IgD-negative memory B cell (primary cell): ENCODE results near the gene RHOG. TPM values are rescaled to one million over a fixed set of nuclear protein-coding genes. Genes with fewer than 3 reads are reported as not detected.

Source experiments
- H3K27ac Mint-ChIP-seq, 3 donors: one replicate each; pipeline ENCODE4 v1.8.0; 2020 to 2022; ENCODE audit warnings: mild to moderate bottlenecking in 3 of 3, mixed read lengths in 3 of 3, moderate library complexity in 1 of 3
- H3K27me3 Mint-ChIP-seq: one replicate; pipeline ENCODE4 v1.8.0; 2021; ENCODE audit warnings: mixed read lengths
- H3K36me3 Mint-ChIP-seq: one replicate; pipeline ENCODE4 v1.8.0; 2020; ENCODE audit warnings: mild to moderate bottlenecking, mixed read lengths
- H3K4me1 Mint-ChIP-seq, 3 donors: one replicate each; pipeline ENCODE4 v1.8.0; 2020 to 2022; ENCODE audit warnings: mixed read lengths in 3 of 3, mild to moderate bottlenecking in 1 of 3
- H3K4me3 Mint-ChIP-seq, 4 donors: one replicate each; pipeline ENCODE4 v1.8.0; 2020 to 2022; ENCODE audit warnings: mild to moderate bottlenecking in 4 of 4, mixed read lengths in 4 of 4, moderate library complexity in 3 of 4
- H3K9me3 Mint-ChIP-seq, 3 donors: one replicate each; pipeline ENCODE4 v1.8.0; 2020 to 2021; ENCODE audit warnings: mixed read lengths in 3 of 3, mild to moderate bottlenecking in 1 of 3
- polyA plus RNA-seq: library from polyadenylated mRNA; unstranded; fragments of 300-500 nt; fragmentation: Illumina TruSeq; gene quantifications from one replicate; pipeline ENCODE4 v1.2.3, GENCODE V29; 2021

Gene RHOG
- polyA plus RNA-seq, 1 donor from 2014 or later = 199 TPM

GRCh38 chr11:3853899-3854659 lies 13.3 kb upstream of the RHOG start:
- Mint-ChIP-seq H3K4me1 (peaks cover 35 to 49% (median 37%) of the 10 kb centered on the region in 3 donors), H3K27me3 (no peaks in the 10 kb centered on the region), H3K36me3 (peaks cover 5% of the 10 kb centered on the region), H3K27ac (peak overlapping the region; percentile 99 to 100 (median 100)), H3K4me3 (peak overlapping the region; percentile 91 to 96 (median 94)), H3K9me3 (no peaks in the 10 kb centered on the region)

DNA sequence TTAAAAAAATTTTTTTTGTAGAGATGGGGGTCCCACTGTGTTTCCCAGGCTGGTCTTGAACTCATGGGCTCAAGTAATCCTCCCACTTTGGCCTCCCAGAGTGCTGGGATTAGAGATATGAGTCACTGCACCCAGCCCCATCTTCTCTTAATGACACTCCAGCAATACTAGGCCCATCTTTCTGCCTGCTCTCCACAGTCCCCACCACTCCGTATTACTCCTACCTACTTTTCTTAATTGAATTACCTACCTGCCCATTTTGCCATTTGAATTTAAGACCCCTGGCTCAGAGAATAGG lies 12.7 kb upstream of the RHOG start:
- Mint-ChIP-seq H3K9me3 (no peaks in the 10 kb centered on the region), H3K27ac (peak overlapping the region; percentile 99 to 100 (median 100)), H3K36me3 (peaks cover 5% of the 10 kb centered on the region), H3K4me3 (peak overlapping the region in 2 of 4 donors; percentile 27 to 91), H3K27me3 (no peaks in the 10 kb centered on the region), H3K4me1 (peaks cover 30 to 44% (median 33%) of the 10 kb centered on the region in 3 donors)

DNA sequence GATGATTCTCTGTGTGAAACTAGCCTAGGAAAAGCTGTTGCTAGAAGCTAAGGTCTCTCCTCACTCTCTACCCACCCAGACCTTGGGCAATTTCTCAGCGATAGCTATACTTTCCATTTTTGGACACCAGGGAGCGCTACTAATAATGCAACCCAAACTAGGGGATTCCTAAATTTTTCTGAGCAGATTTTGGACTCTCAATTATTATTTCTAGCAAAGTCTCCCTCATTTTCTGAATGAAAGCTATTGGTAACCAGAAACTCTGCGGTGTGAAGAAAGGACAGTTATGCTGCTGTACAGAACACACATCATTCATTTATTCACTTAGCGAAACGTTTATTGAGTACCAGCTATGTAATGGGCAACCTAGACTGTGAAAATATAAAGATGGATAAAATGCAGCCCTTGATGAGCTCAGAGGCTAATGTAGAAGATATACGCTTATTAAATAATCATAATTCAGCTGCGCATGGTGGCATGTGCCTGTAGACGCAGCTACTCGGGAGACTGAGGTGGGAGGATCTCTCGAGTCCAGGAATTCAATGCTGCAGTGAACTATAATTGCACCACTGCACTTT lies 8.6 kb upstream of the RHOG start:
- Mint-ChIP-seq H3K4me3 (peak overlapping the region in 1 of 4 donors; percentile 42), H3K36me3 (no peaks in the 10 kb centered on the region), H3K27ac (peak overlapping the region; percentile 31 to 89 (median 41)), H3K9me3 (no peaks in the 10 kb centered on the region), H3K4me1 (peaks cover 11 to 19% (median 14%) of the 10 kb centered on the region in 3 donors), H3K27me3 (no peaks in the 10 kb centered on the region)

- H3K9me3 Mint-ChIP-seq = no peaks in the 10 kb centered on the region
- peaks cover 6 to 9% (median 7%) of the 10 kb centered on the region in 3 donors for H3K4me1 Mint-ChIP-seq
- H3K36me3 Mint-ChIP-seq = no peaks in the 10 kb centered on the region
- no peak overlapping the region for H3K27ac Mint-ChIP-seq
- H3K4me3 Mint-ChIP-seq = no peak overlapping the region
- no peaks in the 10 kb centered on the region for H3K27me3 Mint-ChIP-seq
Measured at GRCh38 chr11:3845670-3846069, 4.9 kb upstream of the RHOG start.

DNA sequence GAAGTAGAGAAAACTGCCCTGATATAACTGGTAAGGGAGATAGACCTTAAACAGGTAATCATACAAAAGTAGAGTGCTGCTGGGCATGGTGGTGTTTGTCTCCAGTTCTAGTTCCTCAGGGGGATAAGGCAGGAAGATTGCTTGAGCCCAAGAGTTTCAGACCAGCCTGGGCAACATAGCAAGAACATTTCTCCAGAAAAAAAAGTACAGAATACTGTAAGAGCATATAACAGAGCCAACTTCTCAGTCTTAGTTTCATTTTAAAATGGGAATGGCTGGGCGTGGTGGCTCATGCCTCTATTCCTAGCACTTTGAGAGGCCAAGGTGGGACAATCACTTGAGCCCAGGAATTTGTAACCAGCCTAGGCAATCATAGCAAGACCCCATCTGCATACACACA lies 4.5 kb upstream of the RHOG start:
- Mint-ChIP-seq H3K4me1 (peaks cover 6 to 9% (median 7%) of the 10 kb centered on the region in 3 donors), H3K27me3 (no peaks in the 10 kb centered on the region), H3K27ac (no peak overlapping the region)

DNA sequence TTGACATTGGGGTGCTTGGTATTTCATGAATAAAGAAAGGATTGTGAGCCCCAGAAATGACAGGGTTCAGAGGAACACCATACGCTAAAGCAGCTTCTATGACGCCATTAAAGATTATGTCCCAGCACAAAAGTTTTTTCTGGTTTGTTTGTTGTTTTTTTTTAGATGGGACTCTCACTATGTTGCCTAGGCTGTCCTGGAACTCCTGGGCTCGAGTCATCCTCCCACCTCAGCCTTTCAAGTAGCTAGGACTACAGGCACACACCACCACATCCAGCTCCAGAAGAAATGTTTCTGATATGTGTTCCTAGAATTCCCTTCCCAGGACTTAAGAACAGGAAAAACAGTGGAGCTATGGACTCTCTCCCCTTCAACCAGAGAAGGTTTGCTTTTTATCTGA lies 2.6 kb upstream of the RHOG start:
- no peaks in the 10 kb centered on the region for H3K27me3 Mint-ChIP-seq
- peaks cover 4 to 19% (median 19%) of the 10 kb centered on the region in 3 donors for H3K4me1 Mint-ChIP-seq
- H3K4me3 Mint-ChIP-seq = peak overlapping the region in 2 of 4 donors; percentile 45 to 82
- peak overlapping the region in 2 of 3 donors; percentile 73 to 84 for H3K27ac Mint-ChIP-seq
- H3K9me3 Mint-ChIP-seq = no peaks in the 10 kb centered on the region
- no peaks in the 10 kb centered on the region for H3K36me3 Mint-ChIP-seq

More for the DNA sequence above, 4.5 kb upstream of the RHOG start:
- peak overlapping the region in 1 of 4 donors; percentile 1 for H3K4me3 Mint-ChIP-seq
- no peaks in the 10 kb centered on the region for H3K9me3 Mint-ChIP-seq
- no peaks in the 10 kb centered on the region for H3K36me3 Mint-ChIP-seq

DNA sequence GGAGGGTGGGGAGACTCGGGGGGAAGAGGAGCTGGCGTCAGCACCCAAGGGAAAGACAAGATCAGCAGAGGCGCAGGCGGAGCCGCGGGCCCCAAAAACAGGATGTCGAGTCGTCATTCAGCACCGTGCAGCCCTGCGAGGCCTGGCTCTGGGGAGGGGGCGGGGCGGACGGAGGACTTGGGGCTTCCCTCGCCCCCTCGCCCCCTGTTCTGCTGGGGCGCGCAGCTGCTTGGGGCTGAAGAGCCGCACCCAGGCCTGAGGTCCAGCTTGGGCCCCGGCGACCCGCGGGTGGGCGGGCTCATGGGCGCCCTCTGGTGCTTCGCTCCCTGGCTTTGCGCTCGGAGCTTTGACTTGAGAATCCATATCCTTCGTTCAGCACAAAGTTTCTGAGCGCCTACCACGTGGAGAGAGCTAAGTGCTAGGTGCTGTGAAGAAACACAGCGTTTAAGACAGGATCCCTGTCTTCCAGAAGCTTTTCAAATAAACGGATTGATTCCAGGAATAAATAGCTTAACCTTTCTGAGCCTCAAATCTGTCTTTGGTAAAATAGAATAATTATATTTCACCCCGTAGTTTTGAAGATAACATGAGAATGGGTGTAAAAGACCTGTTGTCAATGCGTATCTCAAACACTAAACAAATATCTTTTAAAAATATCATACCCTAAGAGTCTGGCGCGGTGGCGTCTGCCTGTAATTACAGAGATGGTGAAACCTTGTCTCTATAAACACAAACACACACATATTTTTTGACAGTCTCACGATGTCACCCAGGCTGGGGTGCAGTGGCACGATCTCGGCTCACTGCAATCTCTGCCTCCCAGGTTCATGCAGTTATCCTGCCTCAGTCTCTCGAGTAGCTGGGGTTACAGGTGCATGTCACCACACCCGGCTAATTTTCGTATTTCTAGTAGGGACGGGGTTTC lies 929 bp upstream of the RHOG start:
- Mint-ChIP-seq H3K27me3 (no peaks in the 10 kb centered on the region), H3K27ac (peak overlapping the region; percentile 94 to 99 (median 99)), H3K4me3 (peak overlapping the region; percentile 85 to 97 (median 93)), H3K36me3 (no peaks in the 10 kb centered on the region), H3K9me3 (no peaks in the 10 kb centered on the region), H3K4me1 (peaks cover 15 to 33% (median 33%) of the 10 kb centered on the region in 3 donors)

DNA sequence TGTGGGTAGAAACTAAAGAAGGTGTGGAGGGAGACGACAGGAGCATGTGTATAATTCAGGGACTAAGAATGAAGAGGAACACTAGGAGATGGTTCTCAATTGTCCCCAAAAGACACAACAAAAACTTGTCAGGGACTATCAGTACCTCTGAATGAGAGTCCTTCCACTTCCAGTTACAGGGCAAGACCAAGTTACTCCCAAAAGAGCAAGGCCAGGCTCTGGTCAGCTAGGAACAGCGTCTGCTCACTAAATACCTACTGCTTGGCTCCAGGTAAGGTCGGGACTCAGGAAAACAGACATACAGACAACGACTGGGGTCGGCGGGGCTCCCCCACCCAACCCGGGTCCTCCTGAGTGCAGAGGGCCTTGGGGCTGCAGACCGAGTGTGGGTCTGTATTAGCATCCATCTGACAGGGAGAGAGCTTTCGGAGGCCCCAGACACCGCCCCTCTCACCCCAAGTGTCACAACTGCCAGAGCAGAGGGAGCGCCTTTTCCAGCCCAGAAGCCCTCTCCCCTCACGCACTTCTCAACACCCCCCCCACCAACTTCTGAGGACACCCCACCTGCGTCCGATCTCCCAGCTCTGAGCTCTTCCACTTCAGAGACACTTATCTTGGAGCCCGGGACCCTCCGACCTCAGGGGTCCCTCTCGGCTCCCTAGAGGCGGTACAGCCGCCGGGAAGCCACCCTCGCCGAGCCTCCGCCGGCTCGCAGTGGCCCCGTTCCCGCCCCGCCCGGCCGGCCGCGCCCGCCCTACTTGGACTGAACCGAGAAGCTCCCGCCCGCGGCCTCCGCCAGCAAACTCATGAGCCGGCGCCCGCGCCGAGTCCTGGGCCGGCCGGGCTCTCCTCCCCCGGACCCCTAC lies 522 bp downstream of the RHOG start:
- Mint-ChIP-seq H3K9me3 (no peaks in the 10 kb centered on the region), H3K27ac (peak overlapping the region; percentile 82 to 99 (median 97)), H3K36me3 (no peaks in the 10 kb centered on the region), H3K27me3 (no peaks in the 10 kb centered on the region), H3K4me3 (peak overlapping the region; percentile 84 to 99 (median 96)), H3K4me1 (peaks cover 19 to 45% (median 43%) of the 10 kb centered on the region in 3 donors)

- peaks cover 37 to 61% (median 59%) of the 10 kb centered on the region in 3 donors for H3K4me1 Mint-ChIP-seq
- H3K9me3 Mint-ChIP-seq = no peaks in the 10 kb centered on the region
- H3K27me3 Mint-ChIP-seq = no peaks in the 10 kb centered on the region
- H3K27ac Mint-ChIP-seq = peak overlapping the region; percentile 82 to 99 (median 93)
- no peaks in the 10 kb centered on the region for H3K36me3 Mint-ChIP-seq
- peak overlapping the region; percentile 84 to 99 (median 96) for H3K4me3 Mint-ChIP-seq
Measured at GRCh38 chr11:3838504-3838903, 2.3 kb downstream of the RHOG start.

GRCh38 chr11:3837793-3838192 lies 3.0 kb downstream of the RHOG start:
- no peaks in the 10 kb centered on the region for H3K27me3 Mint-ChIP-seq
- H3K4me3 Mint-ChIP-seq = peak overlapping the region; percentile 84 to 99 (median 96)
- peak overlapping the region; percentile 82 to 99 (median 93) for H3K27ac Mint-ChIP-seq
- no peaks in the 10 kb centered on the region for H3K36me3 Mint-ChIP-seq
- H3K4me1 Mint-ChIP-seq = peaks cover 41 to 66% (median 65%) of the 10 kb centered on the region in 3 donors
- no peaks in the 10 kb centered on the region for H3K9me3 Mint-ChIP-seq

DNA sequence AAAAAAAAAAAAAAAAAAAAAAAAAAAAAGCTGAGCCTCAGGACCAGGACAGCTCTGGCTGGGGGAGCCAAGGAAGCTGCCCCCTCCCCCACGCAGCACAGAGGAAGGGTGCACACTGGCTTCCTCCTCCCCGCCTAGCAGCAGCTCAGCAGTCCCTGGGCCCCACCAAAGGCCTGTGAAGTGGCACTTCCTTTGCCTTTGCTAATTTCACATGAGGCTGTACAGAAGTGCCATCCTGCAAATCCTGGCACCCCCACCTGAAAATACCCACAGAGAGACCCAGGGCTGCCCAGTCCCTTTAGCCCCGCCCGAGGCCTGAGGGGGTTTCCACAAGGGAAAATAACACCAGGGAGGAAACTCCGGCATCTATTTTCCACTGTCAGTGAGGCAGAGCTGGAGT lies 3.9 kb downstream of the RHOG start:
- Mint-ChIP-seq H3K9me3 (no peaks in the 10 kb centered on the region), H3K36me3 (no peaks in the 10 kb centered on the region), H3K27me3 (no peaks in the 10 kb centered on the region), H3K27ac (peak overlapping the region; percentile 82 to 99 (median 92)), H3K4me1 (peaks cover 46 to 72% (median 71%) of the 10 kb centered on the region in 3 donors), H3K4me3 (peak overlapping the region; percentile 84 to 99 (median 96))

DNA sequence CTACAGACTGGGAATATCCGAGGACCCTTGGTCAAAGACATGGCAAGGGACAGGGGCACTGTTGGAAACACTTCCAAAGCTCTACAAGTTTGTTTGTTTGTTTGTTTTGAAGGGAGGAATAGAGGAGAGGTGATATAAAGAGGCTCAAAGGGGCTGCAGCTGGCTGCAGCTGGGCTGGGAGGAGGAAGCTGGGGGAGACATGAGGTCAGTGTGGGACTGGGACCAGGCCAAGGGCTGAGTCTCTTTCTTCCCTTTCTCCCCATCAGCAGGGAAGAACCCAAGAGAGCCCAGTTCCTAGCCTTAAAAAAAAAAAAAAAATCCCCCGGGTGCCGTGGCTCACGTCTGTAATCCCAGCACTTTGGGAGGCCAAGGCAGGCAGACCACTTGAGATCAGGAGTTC lies 5.0 kb downstream of the RHOG start:
- Mint-ChIP-seq H3K36me3 (no peaks in the 10 kb centered on the region), H3K27ac (peak overlapping the region; percentile 53 to 84 (median 70)), H3K4me3 (peak overlapping the region; percentile 61 to 74 (median 69)), H3K9me3 (no peaks in the 10 kb centered on the region), H3K27me3 (no peaks in the 10 kb centered on the region), H3K4me1 (peaks cover 56 to 82% (median 78%) of the 10 kb centered on the region in 3 donors)

DNA sequence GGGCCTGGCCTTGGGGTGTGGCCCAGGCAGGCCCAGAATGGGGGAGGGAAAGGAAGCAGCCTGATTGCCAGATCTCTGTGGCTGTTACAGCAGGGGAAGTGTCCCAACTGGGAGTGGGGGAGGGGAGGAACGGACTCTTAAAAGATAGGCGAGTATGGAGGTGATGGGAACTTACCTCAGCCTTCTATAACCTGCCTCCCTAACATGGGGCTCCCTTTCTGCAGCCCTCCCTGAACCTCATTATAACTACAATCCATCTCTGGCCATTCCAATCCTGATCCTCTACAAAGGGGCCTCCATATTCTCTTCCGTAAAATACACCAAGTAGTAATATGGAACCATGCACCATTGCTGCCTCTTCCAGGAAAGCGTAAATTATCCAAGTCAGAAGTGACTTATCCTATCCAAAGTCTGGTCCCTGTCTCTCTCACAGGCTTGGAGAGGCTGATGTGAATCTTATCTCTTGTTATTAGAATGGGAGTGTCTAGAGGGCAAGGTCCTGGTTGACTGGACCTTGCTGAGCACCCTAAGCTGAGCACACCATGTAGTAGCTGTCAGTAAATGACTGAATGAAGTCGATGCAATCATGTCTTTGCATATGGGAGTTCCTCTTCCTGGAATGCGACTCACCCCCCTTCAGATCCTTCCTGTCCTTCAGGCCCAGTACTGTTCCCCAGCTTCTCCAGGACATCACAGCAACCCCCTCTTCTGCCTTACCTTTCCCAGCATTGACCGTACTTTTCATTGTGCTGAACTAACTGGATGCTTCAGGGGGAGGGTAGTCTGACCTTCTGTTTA lies 5.9 kb downstream of the RHOG start:
- Mint-ChIP-seq H3K36me3 (no peaks in the 10 kb centered on the region), H3K27me3 (no peaks in the 10 kb centered on the region), H3K27ac (peak overlapping the region; percentile 70 to 84 (median 78)), H3K4me3 (peak overlapping the region; percentile 25 to 72 (median 64)), H3K9me3 (no peaks in the 10 kb centered on the region), H3K4me1 (peaks cover 60 to 84% (median 79%) of the 10 kb centered on the region in 3 donors)
